Testis (tissue), 3 donors: Measurements from ENCODE around the gene CCSAP. TPM values are rescaled to one million over a fixed set of nuclear protein-coding genes. Genes with fewer than 3 reads are reported as not detected.

Source experiments
- DNase-seq: peaks from one replicate; pipeline ENCODE4 v3.0.0-alpha.2; 2019
- H3K27ac ChIP-seq, 2 donors: fragments of 200-600 bp; sonication (generic); one replicate each; pipeline ENCODE4 v1.5.1; 2019
- H3K27me3 ChIP-seq: fragments of 200-600 bp; sonication (generic); one replicate; pipeline ENCODE4 v1.5.1; 2019
- H3K36me3 ChIP-seq: fragments of 200-600 bp; sonication (generic); one replicate; pipeline ENCODE4 v1.5.1; 2017; ENCODE audit warnings: low read depth; ENCODE audit errors: missing control alignments
- H3K4me1 ChIP-seq: fragments of 200-600 bp; sonication (generic); one replicate; pipeline ENCODE4 v1.5.1; 2019
- H3K4me3 ChIP-seq, 2 donors: fragments of 200-600 bp; sonication (generic); one replicate each; pipeline ENCODE4 v1.5.1; 2017 to 2019
- H3K9me3 ChIP-seq: fragments of 200-600 bp; sonication (generic); one replicate; pipeline ENCODE4 v1.5.1; 2017
- POLR2A ChIP-seq: fragments of 450-650 bp; IDR thresholded peaks from one replicate; pipeline ENCODE4 v1.6.1; 2017; ENCODE audit warnings: antibody characterized with exemption, mild to moderate bottlenecking, moderate library complexity
- WGBS, 2 donors: methylation state at CpG; one replicate each; pipeline ENCODE4 v1.1.5; 2018; 5-methylcytosine and 5-hydroxymethylcytosine counted together
- intact Hi-C: fragments of 100-400 bp; cut with DNase I; formaldehyde crosslinking; loops from one replicate; pipeline ENCODE4 v1.15.1; 2023; ENCODE audit warnings: low total_unique reads
- polyA plus RNA-seq: library from polyadenylated mRNA; stranded (reverse); fragments of 350-450 nt; fragmentation: Illumina TruSeq; extraction: RNeasy Lipid Tissue Mini Kit (QIAGEN cat#74804); gene quantifications from one replicate; pipeline ENCODE4 v1.2.3, GENCODE V29; 2014; ENCODE audit warnings: low read depth, low replicate concordance; ENCODE audit not compliant: insufficient read depth
- total RNA-seq, 2 donors: library from RNA; depleted of rRNA; stranded (reverse); fragments of >200 nt; gene quantifications; one replicate each; pipeline ENCODE4 v1.2.3, GENCODE V29; 2016
- TF ChIP-seq, protein P1 (sequence below), 3 experiments: fragments of 450-650 bp in 2 of 3; fragments of 200-600 bp in 1 of 3; sonication (generic) in 1 of 3; IDR thresholded peaks; one replicate each; pipeline ENCODE4 v1.5.1; 2016 to 2019; ENCODE audit warnings: antibody characterized with exemption in 3 of 3, mild to moderate bottlenecking in 2 of 3, moderate library complexity in 1 of 3

CCSAP gene
- total and polyA plus RNA-seq, 3 donors from 2014 or later, result 3.2 to 4.1 (median 3.7) TPM

GRCh38 chr1:229303855-229304254 lies 39.0 kb downstream of the CCSAP start:
- Histone ChIP-seq H3K27ac (no peak overlapping the region), H3K36me3 (no peaks in the 10 kb centered on the region), H3K27me3 (no peaks in the 10 kb centered on the region), H3K9me3 (no peaks in the 10 kb centered on the region), H3K4me1 (no peaks in the 10 kb centered on the region), H3K4me3 (no peak overlapping the region)
- no peak for TF ChIP-seq POLR2A
- TF ChIP-seq, protein P1, sequence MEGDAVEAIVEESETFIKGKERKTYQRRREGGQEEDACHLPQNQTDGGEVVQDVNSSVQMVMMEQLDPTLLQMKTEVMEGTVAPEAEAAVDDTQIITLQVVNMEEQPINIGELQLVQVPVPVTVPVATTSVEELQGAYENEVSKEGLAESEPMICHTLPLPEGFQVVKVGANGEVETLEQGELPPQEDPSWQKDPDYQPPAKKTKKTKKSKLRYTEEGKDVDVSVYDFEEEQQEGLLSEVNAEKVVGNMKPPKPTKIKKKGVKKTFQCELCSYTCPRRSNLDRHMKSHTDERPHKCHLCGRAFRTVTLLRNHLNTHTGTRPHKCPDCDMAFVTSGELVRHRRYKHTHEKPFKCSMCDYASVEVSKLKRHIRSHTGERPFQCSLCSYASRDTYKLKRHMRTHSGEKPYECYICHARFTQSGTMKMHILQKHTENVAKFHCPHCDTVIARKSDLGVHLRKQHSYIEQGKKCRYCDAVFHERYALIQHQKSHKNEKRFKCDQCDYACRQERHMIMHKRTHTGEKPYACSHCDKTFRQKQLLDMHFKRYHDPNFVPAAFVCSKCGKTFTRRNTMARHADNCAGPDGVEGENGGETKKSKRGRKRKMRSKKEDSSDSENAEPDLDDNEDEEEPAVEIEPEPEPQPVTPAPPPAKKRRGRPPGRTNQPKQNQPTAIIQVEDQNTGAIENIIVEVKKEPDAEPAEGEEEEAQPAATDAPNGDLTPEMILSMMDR (IDR thresholded peaks at IDR 0.05), result no peak
- no peak for DNase-seq
- 94 to 97% methylated on average over 4 of the region's 4 CpGs for WGBS, 2 donors
- intact Hi-C loops, result no loop called here

- TF ChIP-seq, protein P1 (IDR thresholded peaks at IDR 0.05), result no peak
- TF ChIP-seq POLR2A, result no peak
- Histone ChIP-seq H3K27me3 (no peaks in the 10 kb centered on the region), H3K9me3 (no peaks in the 10 kb centered on the region), H3K36me3 (no peaks in the 10 kb centered on the region), H3K27ac (no peak overlapping the region), H3K4me1 (no peaks in the 10 kb centered on the region), H3K4me3 (no peak overlapping the region)
- no peak for DNase-seq
- intact Hi-C loops, result no loop called here
- 88 to 98% methylated on average over 7 to 8 of the region's 8 CpGs for WGBS, 2 donors
Measured at GRCh38 chr1:229302740-229303139, 40.1 kb downstream of the CCSAP start.

DNA sequence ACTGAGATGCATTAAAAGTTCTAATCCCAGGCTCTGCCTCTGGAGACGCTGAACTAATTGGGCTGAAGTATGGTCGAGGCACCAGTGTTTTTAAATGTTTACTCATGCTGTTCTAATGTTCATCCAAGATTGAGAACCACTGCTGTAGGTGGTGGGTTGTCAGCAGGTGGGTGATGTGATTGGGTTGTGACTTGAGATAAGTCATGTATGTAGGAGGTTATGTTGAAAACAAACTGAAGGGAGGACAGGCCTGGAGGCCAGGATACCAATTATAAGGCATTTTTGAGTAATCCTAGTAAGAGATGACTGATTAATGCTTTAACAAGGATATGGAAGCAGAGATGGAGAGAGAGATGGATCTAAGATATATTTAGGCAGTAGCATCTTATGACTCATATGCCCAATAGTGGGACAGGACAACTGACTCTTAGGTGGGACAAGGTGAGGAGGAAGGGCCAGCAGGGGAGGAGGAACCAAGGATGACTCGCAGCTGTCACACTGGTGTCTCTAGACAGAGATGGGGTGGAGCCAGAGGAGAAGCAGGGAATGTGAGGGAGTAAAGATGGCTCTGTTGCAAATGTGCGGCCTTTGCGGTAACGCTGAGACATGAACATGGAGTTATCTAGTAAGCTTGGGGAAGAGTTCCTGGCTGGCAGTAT lies 42.6 kb downstream of the CCSAP start:
- no peak for DNase-seq
- Histone ChIP-seq H3K9me3 (no peaks in the 10 kb centered on the region), H3K36me3 (no peaks in the 10 kb centered on the region), H3K27ac (no peak overlapping the region), H3K4me1 (no peaks in the 10 kb centered on the region), H3K4me3 (no peak overlapping the region), H3K27me3 (no peaks in the 10 kb centered on the region)
- intact Hi-C loops, result no loop called here
- TF ChIP-seq POLR2A, result no peak
- TF ChIP-seq, protein P1 (IDR thresholded peaks at IDR 0.05), result no peak
- 81 to 95% methylated on average over 6 of the region's 6 CpGs for WGBS, 2 donors

GRCh38 chr1:229298887-229299503 lies 43.9 kb downstream of the CCSAP start:
- H3K9me3 ChIP-seq, result no peaks in the 10 kb centered on the region
- no peak for DNase-seq
- 84 to 90% methylated on average over 5 of the region's 5 CpGs for WGBS, 2 donors
- no peak overlapping the region for H3K4me3 ChIP-seq
- no peaks in the 10 kb centered on the region for H3K36me3 ChIP-seq
- no peak for TF ChIP-seq POLR2A
- TF ChIP-seq, protein P1 (IDR thresholded peaks at IDR 0.05), result no peak
- H3K4me1 ChIP-seq, result no peaks in the 10 kb centered on the region
- no peak overlapping the region for H3K27ac ChIP-seq
- no peaks in the 10 kb centered on the region for H3K27me3 ChIP-seq
- intact Hi-C loops, result no loop called here

DNA sequence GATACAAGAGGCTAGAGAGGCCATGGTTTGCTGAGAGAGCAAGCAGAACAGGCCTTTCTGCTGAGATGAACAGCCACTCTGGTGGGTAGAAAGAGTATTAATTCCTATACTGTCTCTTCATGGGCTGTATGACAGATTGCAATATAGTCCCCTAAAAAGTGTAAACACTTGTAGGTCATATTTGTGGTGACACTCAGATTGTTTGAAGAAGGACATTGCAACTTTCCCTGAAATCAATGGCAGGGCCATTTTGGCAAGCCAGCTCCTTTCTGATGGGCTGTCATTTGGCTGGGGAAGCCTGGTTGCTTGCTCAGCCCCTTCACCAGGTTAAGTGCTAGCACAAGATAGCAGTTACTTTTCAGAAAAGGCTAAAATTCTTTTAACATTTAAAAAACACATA lies 44.4 kb downstream of the CCSAP start:
- Histone ChIP-seq H3K36me3 (no peaks in the 10 kb centered on the region), H3K4me1 (no peaks in the 10 kb centered on the region), H3K9me3 (no peaks in the 10 kb centered on the region), H3K27ac (no peak overlapping the region), H3K27me3 (no peaks in the 10 kb centered on the region), H3K4me3 (no peak overlapping the region)
- no peak for DNase-seq
- TF ChIP-seq, protein P1 (IDR thresholded peaks at IDR 0.05), result no peak
- intact Hi-C loops, result no loop called here
